Measurements from ENCODE around the gene WWOX. TPM values are rescaled to one million over a fixed set of nuclear protein-coding genes. Genes with fewer than 3 reads are reported as not detected.

WWOX gene
- total and polyA plus RNA-seq, 2 of the 8 experiments (the other 6 are each of a cell fraction or from before 2014, with no cell fraction given): 5.4 to 16.7 TPM

DNA sequence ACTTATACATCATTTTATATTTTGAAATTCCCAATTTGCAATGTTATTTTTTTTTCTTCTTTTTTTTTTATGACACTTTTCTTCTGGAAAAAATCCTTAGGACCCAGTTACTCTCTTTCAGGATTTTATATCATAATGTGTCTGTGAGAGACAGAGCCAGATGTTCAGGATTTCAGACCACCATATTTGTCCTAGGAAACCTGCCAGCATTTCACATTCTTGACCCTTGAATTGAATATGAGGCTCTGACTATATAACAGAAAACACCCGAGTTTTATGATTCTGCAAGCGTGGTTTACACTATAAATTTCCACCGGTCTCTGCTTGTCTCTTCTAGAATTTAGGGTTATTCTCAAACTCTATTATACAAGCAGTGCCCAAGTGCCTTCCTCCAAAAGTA lies 621.0 kb downstream of the WWOX start:
- Histone ChIP-seq H4K91ac (replicated peaks; ENCODE audit: insufficient read length, low read length) (no peak overlapping the region), H3K14ac (ENCODE audit: insufficient read length) (no peak overlapping the region), H3K79me1 (ENCODE audit: low read depth, low read length) (no peaks in the 10 kb centered on the region), H3K9me3 (ENCODE audit: insufficient read depth in 2 of 2, low read depth in 1 of 2, low read length in 1 of 2) (no peaks in the 10 kb centered on the region), H4K5ac (ENCODE audit: insufficient read length, low read depth, low read length) (no peak overlapping the region), H3K4me2 (ENCODE audit: insufficient read depth in 1 of 2, low read depth in 2 of 2, low read length in 2 of 2) (no peak overlapping the region), H3K4me3 (ENCODE audit: extremely low read depth in 1 of 4, insufficient read depth in 2 of 4, low read depth in 3 of 4, low read length in 4 of 4) (no peak overlapping the region), H3K4ac (replicated peaks; ENCODE audit: insufficient read length, low read depth, low read length) (no peak overlapping the region), H4K20me1 (replicated peaks in 1 of 2; ENCODE audit: control insufficient read depth in 1 of 2, insufficient read depth in 2 of 2, low read length in 2 of 2) (no peaks in the 10 kb centered on the region), H2BK5ac (ENCODE audit: low read depth, low read length) (no peak overlapping the region), H3K9ac (replicated peaks in 1 of 4; ENCODE audit: extremely low read depth in 1 of 4, low read depth in 3 of 4, low read length in 3 of 4) (no peak overlapping the region), H3K23ac (ENCODE audit: insufficient read length) (no peak overlapping the region), H2BK120ac (replicated peaks; ENCODE audit: low read depth, low read length) (no peak overlapping the region), H3K23me2 (ENCODE audit: low read depth, low read length) (no peaks in the 10 kb centered on the region), H2BK12ac (ENCODE audit: low read depth, low read length) (no peak overlapping the region), H2AK5ac (ENCODE audit: low read depth, low read length) (no peak overlapping the region), H3K4me1 (replicated peaks in 1 of 4; ENCODE audit: control insufficient read depth in 3 of 4, insufficient read depth in 4 of 4, low read length in 3 of 4) (no peaks in the 10 kb centered on the region), H3K56ac (replicated peaks; ENCODE audit: insufficient read length, low read depth, low read length) (no peak overlapping the region), H2BK15ac (ENCODE audit: low read length) (no peak overlapping the region), H2BK20ac (ENCODE audit: low read length) (no peak overlapping the region), H3K27me3 (replicated peaks in 1 of 4; ENCODE audit: control insufficient read depth in 3 of 4, extremely low read depth in 1 of 4, insufficient read depth in 3 of 4, low read length in 3 of 4) (no peaks in the 10 kb centered on the region), H3K27ac (ENCODE audit: low read depth, low read length) (no peak overlapping the region), H3K18ac (ENCODE audit: extremely low read depth, low read length) (no peak overlapping the region), H4K8ac (ENCODE audit: extremely low read depth, insufficient read depth, low read length) (no peak overlapping the region), H2AFZ (ENCODE audit: low read length) (no peak overlapping the region), H3K79me2 (ENCODE audit: control insufficient read depth in 1 of 2, insufficient read depth in 2 of 2, low read length in 2 of 2) (no peaks in the 10 kb centered on the region), H3K36me3 (ENCODE audit: control insufficient read depth in 2 of 4, insufficient read depth in 4 of 4, low read length in 3 of 4) (no peaks in the 10 kb centered on the region)
- DNase-seq (ENCODE audit: low read depth in 1 of 2, low spot score in 2 of 2) (no peak), FAIRE-seq (no peak)
- ChIA-PET POLR2A (ENCODE audit: partially characterized antibody) (no interaction called here), CTCF (ENCODE audit: partially characterized antibody) (no interaction called here)
- 83% methylated on average over 3 of the region's 3 CpGs; no CpG with 5 or more reads in 1 of the 2 experiments for WGBS, 2 experiments (ENCODE audit: extremely low coverage in 1 of 2, insufficient coverage in 1 of 2, insufficient read length in 1 of 2, insufficient replicate concordance in 2 of 2, low coverage in 1 of 2, low lambda C conversion rate in 2 of 2, missing lambda C conversion rate in 1 of 2)
- no peak for TF ChIP-seq RFX5 (IDR thresholded peaks at IDR 0.05; ENCODE audit: borderline replicate concordance, low read depth, low read length)

Data from H1 (cell line).